OCI-LY7 (cell line): Measurements from ENCODE around the gene ALKAL2. TPM values are rescaled to one million over a fixed set of nuclear protein-coding genes. Genes with fewer than 3 reads are reported as not detected.

Experiments
- BruUV-seq: library from RNA; stranded (reverse); fragments of 400-500 nt; replicated peaks from 2 replicates; lab custom pipeline; 2021; lab: Mats Ljungman, UMichigan
- CTCF ChIA-PET: fragments of 300-600 bp; sonication (Branson Sonifier 250); formaldehyde crosslinking; loops from one replicate; lab custom pipeline; 2022; ENCODE audit warnings: antibody characterized with exemption; ENCODE audit not compliant: unreplicated experiment; lab: Charles Lee
- POLR2A ChIA-PET: fragments of 300-600 bp; sonication (Branson Sonifier 250); formaldehyde crosslinking; loops from one replicate; lab custom pipeline; 2022; ENCODE audit warnings: antibody characterized with exemption; lab: Charles Lee
- DNase-seq: peaks from one replicate; pipeline ENCODE4 v3.0.0-alpha.2; 2015; ENCODE audit warnings: low spot score
- H2AFZ ChIP-seq: fragments of 200-600 bp; sonication (generic), shearing (Covaris generic); 2 replicates; pipeline ENCODE4 v1.6.1; 2014; ENCODE audit warnings: mild to moderate bottlenecking, antibody characterized with exemption, low read length, moderate library complexity
- H3K27ac ChIP-seq: fragments of 200-600 bp; sonication (generic); 2 replicates; pipeline ENCODE4 v1.5.1; 2014; ENCODE audit warnings: mixed run types, low read depth, mild to moderate bottlenecking, moderate library complexity, low read length, inconsistent platforms; ENCODE audit not compliant: poor library complexity, severe bottlenecking
- H3K36me3 ChIP-seq: fragments of 200-600 bp; sonication (generic); 2 replicates; pipeline ENCODE4 v1.6.1; 2014; ENCODE audit warnings: mild to moderate bottlenecking, antibody characterized with exemption, low read length, moderate library complexity, mixed read lengths; ENCODE audit not compliant: insufficient read depth
- H3K4me1 ChIP-seq: fragments of 200-600 bp; sonication (generic); 2 replicates; pipeline ENCODE4 v1.5.1; 2014; ENCODE audit warnings: mild to moderate bottlenecking, low read length; ENCODE audit not compliant: insufficient read depth, poor library complexity, severe bottlenecking
- H3K4me2 ChIP-seq: fragments of 200-600 bp; sonication (generic); 2 replicates; pipeline ENCODE4 v1.6.1; 2014; ENCODE audit warnings: mild to moderate bottlenecking, low read length
- H3K4me3 ChIP-seq: fragments of 200-600 bp; sonication (generic); 2 replicates; pipeline ENCODE4 v1.5.1; 2014; ENCODE audit warnings: mild to moderate bottlenecking, low read depth, low read length; ENCODE audit not compliant: poor library complexity, severe bottlenecking
- H3K79me2 ChIP-seq: fragments of 200-600 bp; sonication (generic); 2 replicates; pipeline ENCODE4 v1.6.1; 2016; ENCODE audit warnings: low read depth, mild to moderate bottlenecking, low read length, moderate library complexity, mixed read lengths; ENCODE audit not compliant: insufficient read depth
- H3K9me2 ChIP-seq: fragments of 200-600 bp; sonication (generic); 2 replicates; pipeline ENCODE4 v1.6.1; 2016; ENCODE audit warnings: mild to moderate bottlenecking, low read length, mixed read lengths; ENCODE audit not compliant: insufficient read depth
- H3K9me3 ChIP-seq: fragments of 200-600 bp; sonication (generic); 2 replicates; pipeline ENCODE4 v1.6.1; 2014; ENCODE audit warnings: mild to moderate bottlenecking, mixed run types, low read length, mixed read lengths
- H4K20me1 ChIP-seq: fragments of 200-600 bp; sonication (generic); 2 replicates; pipeline ENCODE4 v1.6.1; 2014; ENCODE audit warnings: mild to moderate bottlenecking, antibody characterized with exemption, low read length, moderate library complexity, mixed read lengths; ENCODE audit not compliant: insufficient read depth
- EZH2phosphoT487 ChIP-seq: fragments of 200-600 bp; sonication (generic); IDR thresholded peaks from 2 replicates; pipeline ENCODE4 v1.6.1; 2018; ENCODE audit warnings: low read depth, borderline replicate concordance, mild to moderate bottlenecking, mixed run types, antibody characterized with exemption, low read length, moderate library complexity, mixed read lengths
- intact Hi-C: fragments of 100-400 bp; cut with micrococcal nuclease; formaldehyde crosslinking; loops from one replicate; pipeline ENCODE4 v1.10.0; 2022; ENCODE audit not compliant: unreplicated experiment
- total RNA-seq, 2 experiments: library from RNA; depleted of rRNA in 1 of 2; stranded (reverse); fragments of >200 nt in 1 of 2; shearing (Covaris generic) in 1 of 2; gene quantifications; 2 replicates each; pipeline ENCODE4 v1.2.3, GENCODE V29; 2014 to 2022
- TF ChIP-seq, protein P1 (sequence below): fragments of 200-600 bp; sonication (generic); conservative IDR thresholded peaks from 2 replicates; pipeline ENCODE4 v1.5.1; 2014; ENCODE audit warnings: mild to moderate bottlenecking, antibody characterized with exemption, low read length, moderate library complexity, mixed read lengths

Gene ALKAL2
- total RNA-seq, 2 experiments from 2014 or later = not detected

DNA sequence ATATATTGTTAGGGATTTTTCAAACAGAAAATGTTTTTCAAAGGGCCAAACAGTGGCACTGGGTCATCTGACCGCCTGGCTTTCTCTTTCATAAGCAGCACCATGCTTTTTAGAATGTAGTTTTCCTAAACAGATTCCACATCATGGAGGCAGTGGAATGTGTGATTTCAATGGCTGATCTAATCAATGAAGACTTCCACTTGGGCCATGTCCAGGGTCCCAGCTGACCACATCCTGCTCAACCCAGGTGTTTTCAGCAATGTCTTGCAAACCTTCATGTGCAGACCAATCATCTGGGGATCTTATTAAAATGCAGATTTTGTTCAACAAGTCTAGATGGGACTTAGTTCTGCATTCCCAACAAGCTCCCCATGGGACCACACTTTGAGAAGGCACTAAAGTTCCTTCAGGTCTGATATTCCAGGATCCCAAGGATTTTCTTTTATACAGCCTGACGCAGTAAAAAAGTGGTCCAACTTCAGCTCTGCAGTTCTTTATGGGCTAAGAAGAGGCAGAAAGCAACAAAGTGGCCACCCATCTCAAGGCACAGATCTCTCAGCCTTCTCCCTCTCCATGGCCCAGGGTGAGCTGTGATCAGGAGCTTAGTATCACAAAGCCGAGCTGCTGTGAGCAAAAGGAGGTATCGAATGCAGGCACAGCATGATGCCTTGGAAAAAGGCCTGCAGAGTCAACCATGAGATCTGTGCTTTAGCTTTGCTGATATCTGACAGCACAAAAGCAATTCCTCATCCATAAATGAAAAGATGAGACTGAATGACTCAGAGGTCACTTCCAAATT lies 3.7 kb downstream of the ALKAL2 start:
- Histone ChIP-seq H3K4me1 (no peaks in the 10 kb centered on the region), H4K20me1 (no peaks in the 10 kb centered on the region), H3K9me3 (no peaks in the 10 kb centered on the region), H3K4me2 (no peak overlapping the region), H3K36me3 (peaks cover 44% of the 10 kb centered on the region), H3K79me2 (no peaks in the 10 kb centered on the region), H3K27ac (no peak overlapping the region), H2AFZ (no peak overlapping the region), H3K4me3 (no peak overlapping the region), H3K9me2 (no peaks in the 10 kb centered on the region)
- BruUV-seq = no TSS peak
- ChIA-PET CTCF (no interaction called here), POLR2A (no interaction called here)
- DNase-seq = no peak
- no peak for TF ChIP-seq EZH2phosphoT487
- TF ChIP-seq, protein P1, sequence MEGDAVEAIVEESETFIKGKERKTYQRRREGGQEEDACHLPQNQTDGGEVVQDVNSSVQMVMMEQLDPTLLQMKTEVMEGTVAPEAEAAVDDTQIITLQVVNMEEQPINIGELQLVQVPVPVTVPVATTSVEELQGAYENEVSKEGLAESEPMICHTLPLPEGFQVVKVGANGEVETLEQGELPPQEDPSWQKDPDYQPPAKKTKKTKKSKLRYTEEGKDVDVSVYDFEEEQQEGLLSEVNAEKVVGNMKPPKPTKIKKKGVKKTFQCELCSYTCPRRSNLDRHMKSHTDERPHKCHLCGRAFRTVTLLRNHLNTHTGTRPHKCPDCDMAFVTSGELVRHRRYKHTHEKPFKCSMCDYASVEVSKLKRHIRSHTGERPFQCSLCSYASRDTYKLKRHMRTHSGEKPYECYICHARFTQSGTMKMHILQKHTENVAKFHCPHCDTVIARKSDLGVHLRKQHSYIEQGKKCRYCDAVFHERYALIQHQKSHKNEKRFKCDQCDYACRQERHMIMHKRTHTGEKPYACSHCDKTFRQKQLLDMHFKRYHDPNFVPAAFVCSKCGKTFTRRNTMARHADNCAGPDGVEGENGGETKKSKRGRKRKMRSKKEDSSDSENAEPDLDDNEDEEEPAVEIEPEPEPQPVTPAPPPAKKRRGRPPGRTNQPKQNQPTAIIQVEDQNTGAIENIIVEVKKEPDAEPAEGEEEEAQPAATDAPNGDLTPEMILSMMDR = no peak
- intact Hi-C loops = no loop called here

DNA sequence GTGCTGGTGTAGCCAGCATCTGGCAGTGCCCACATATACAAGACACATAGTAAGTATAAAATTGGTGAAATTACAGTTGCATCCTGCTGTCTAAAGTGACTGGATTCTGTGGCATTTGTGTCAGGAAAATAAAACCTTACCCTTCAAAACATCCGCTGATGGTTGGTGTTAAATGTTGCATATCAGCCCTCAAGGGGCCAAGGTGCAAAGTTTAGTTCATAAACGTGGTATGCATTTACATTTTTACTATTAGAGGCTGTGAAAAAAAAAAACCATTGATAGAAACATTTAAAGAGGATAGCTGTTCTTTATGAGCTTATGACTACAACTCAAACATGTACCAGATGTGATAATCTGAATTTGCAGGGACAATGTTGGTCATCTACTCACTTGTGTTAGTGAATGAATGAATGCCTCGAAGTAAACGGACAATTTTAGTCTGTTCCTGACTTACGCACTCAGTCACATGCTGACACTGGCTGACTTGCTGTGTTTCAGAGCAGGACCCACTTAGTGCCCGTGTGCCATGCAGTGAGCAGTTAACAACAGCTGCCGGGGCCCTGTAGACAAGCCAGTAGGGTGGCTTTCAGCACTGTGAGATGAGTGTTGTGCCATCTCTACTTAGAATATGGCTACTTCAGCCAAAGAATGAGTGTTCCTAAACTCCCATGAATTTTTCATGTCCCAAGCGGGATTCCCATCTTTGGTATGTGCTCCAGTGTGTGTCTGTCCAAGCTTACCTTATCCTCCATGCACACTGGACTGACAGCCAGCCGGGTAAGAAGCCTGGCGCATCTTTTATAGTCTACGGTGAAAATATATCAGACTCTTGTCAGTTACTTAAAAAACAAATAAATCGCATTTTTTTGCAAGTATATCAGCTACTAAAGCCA lies 5.3 kb downstream of the ALKAL2 start:
- CTCF ChIA-PET = no interaction called here
- Histone ChIP-seq H3K9me3 (no peaks in the 10 kb centered on the region), H3K79me2 (no peaks in the 10 kb centered on the region), H2AFZ (no peak overlapping the region), H3K36me3 (peaks cover 60% of the 10 kb centered on the region), H3K27ac (no peak overlapping the region), H3K4me2 (no peak overlapping the region), H4K20me1 (no peaks in the 10 kb centered on the region), H3K4me3 (no peak overlapping the region), H3K9me2 (no peaks in the 10 kb centered on the region), H3K4me1 (no peaks in the 10 kb centered on the region)
- POLR2A ChIA-PET = interaction anchor here (0.9 to 1.0 kb wide), 2 partner anchors 14 to 25 kb away, joined by 3 to 4 read pairs; no protein-coding TSS in a partner anchor
- no TSS peak for BruUV-seq
- DNase-seq = no peak
- no peak for TF ChIP-seq EZH2phosphoT487
- TF ChIP-seq, protein P1 = no peak
- intact Hi-C loops = no loop called here
